ENCODE measurements around the gene F5.

The F5 gene

GRCh38 chr1:169499807-169500206, 86.5 kb downstream of the F5 start:
- H3K4me3 ChIP-seq (replicated peaks in 1 of 2; ENCODE audit: low read depth in 2 of 2, low read length in 2 of 2): no peak overlapping the region
- no peak for TF ChIP-seq CTCF (IDR thresholded peaks at IDR 0.05; ENCODE audit: low read depth, low read length)
- no peak for DNase-seq (ENCODE audit: low read depth in 2 of 2)

- DNase-seq (ENCODE audit: low read depth in 2 of 2): no peak
- no peak for TF ChIP-seq CTCF (IDR thresholded peaks at IDR 0.05; ENCODE audit: low read depth, low read length)
- no peak overlapping the region for H3K4me3 ChIP-seq (replicated peaks in 1 of 2; ENCODE audit: low read depth in 2 of 2, low read length in 2 of 2)
Observed at GRCh38 chr1:169497317-169497716, 89.0 kb downstream of the F5 start.

- H3K4me3 ChIP-seq (replicated peaks in 1 of 2; ENCODE audit: low read depth in 2 of 2, low read length in 2 of 2): no peak overlapping the region
- no peak for DNase-seq (ENCODE audit: low read depth in 2 of 2)
- no peak for TF ChIP-seq CTCF (IDR thresholded peaks at IDR 0.05; ENCODE audit: low read depth, low read length)
Observed at GRCh38 chr1:169495916-169496315, 90.4 kb downstream of the F5 start.

GRCh38 chr1:169495046-169495775, 91.1 kb downstream of the F5 start:
- no peak for TF ChIP-seq CTCF (IDR thresholded peaks at IDR 0.05; ENCODE audit: low read depth, low read length)
- no peak overlapping the region for H3K4me3 ChIP-seq (replicated peaks in 1 of 2; ENCODE audit: low read depth in 2 of 2, low read length in 2 of 2)
- DNase-seq (ENCODE audit: low read depth in 2 of 2): peak in 1 of 2 donors; percentile 41

- DNase-seq (ENCODE audit: low read depth in 2 of 2): no peak
- no peak overlapping the region for H3K4me3 ChIP-seq (replicated peaks in 1 of 2; ENCODE audit: low read depth in 2 of 2, low read length in 2 of 2)
- no peak for TF ChIP-seq CTCF (IDR thresholded peaks at IDR 0.05; ENCODE audit: low read depth, low read length)
Observed at GRCh38 chr1:169494343-169494742, 91.9 kb downstream of the F5 start.

GRCh38 chr1:169493251-169493650, 93.0 kb downstream of the F5 start:
- H3K4me3 ChIP-seq (replicated peaks in 1 of 2; ENCODE audit: low read depth in 2 of 2, low read length in 2 of 2): no peak overlapping the region
- no peak for DNase-seq (ENCODE audit: low read depth in 2 of 2)
- no peak for TF ChIP-seq CTCF (IDR thresholded peaks at IDR 0.05; ENCODE audit: low read depth, low read length)

- DNase-seq (ENCODE audit: low read depth in 2 of 2): peak in 1 of 2 donors; percentile 56
- no peak for TF ChIP-seq CTCF (IDR thresholded peaks at IDR 0.05; ENCODE audit: low read depth, low read length)
Observed at GRCh38 chr1:169491845-169492281, 94.4 kb downstream of the F5 start.

More at GRCh38 chr1:169491845-169492281, 94.4 kb downstream of the F5 start:
- no peak overlapping the region for H3K4me3 ChIP-seq (replicated peaks in 1 of 2; ENCODE audit: low read depth in 2 of 2, low read length in 2 of 2)
